Osteocyte (in vitro differentiated cells): Measurements from ENCODE around the gene IMMP2L. TPM values are rescaled to one million over a fixed set of nuclear protein-coding genes. Genes with fewer than 3 reads are reported as not detected.
"Not testable (repeated sequence)": the region's sequence is repeated elsewhere in the genome, so short reads cannot be mapped to it uniquely, and the experiment has no call there.

ENCODE experiments used
- DNase-seq: peaks from one replicate; pipeline ENCODE4 v3.0.0; 2021; ENCODE audit warnings: mixed read lengths; ENCODE audit not compliant: unreplicated experiment; ENCODE audit errors: extremely low spot score
- H3K27ac Mint-ChIP-seq: one replicate; pipeline ENCODE4 v1.8.0; 2021; ENCODE audit warnings: mild to moderate bottlenecking, mixed read lengths; ENCODE audit not compliant: unreplicated experiment
- H3K27me3 Mint-ChIP-seq: one replicate; pipeline ENCODE4 v1.8.0; 2021; ENCODE audit warnings: mixed read lengths; ENCODE audit not compliant: unreplicated experiment
- H3K36me3 Mint-ChIP-seq: one replicate; pipeline ENCODE4 v1.8.0; 2021; ENCODE audit warnings: mixed read lengths; ENCODE audit not compliant: unreplicated experiment
- H3K4me1 Mint-ChIP-seq: one replicate; pipeline ENCODE4 v1.8.0; 2021; ENCODE audit warnings: mixed read lengths; ENCODE audit not compliant: unreplicated experiment
- H3K4me3 Mint-ChIP-seq: one replicate; pipeline ENCODE4 v1.8.0; 2021; ENCODE audit warnings: mild to moderate bottlenecking, moderate library complexity, mixed read lengths; ENCODE audit not compliant: unreplicated experiment
- H3K9me3 Mint-ChIP-seq: one replicate; pipeline ENCODE4 v1.8.0; 2021; ENCODE audit warnings: mixed read lengths; ENCODE audit not compliant: unreplicated experiment
- total RNA-seq: library from RNA; stranded (reverse); gene quantifications from 2 replicates; pipeline ENCODE4 v1.2.1, GENCODE V29; 2021
- TF ChIP-seq, protein P1 (sequence below): fragments of 200-600 bp; sonication (generic); IDR thresholded peaks from 2 replicates; pipeline ENCODE4 v1.5.0; 2021; ENCODE audit warnings: antibody characterized with exemption, mild to moderate bottlenecking, moderate library complexity

IMMP2L gene
- total RNA-seq, 1 donor from 2014 or later, result 15.6 TPM

- no peaks in the 10 kb centered on the region for H3K27me3 Mint-ChIP-seq
- H3K4me1 Mint-ChIP-seq, result peaks cover 33% of the 10 kb centered on the region
- H3K9me3 Mint-ChIP-seq, result no peaks in the 10 kb centered on the region
- H3K27ac Mint-ChIP-seq, result no peak overlapping the region
- TF ChIP-seq, protein P1, sequence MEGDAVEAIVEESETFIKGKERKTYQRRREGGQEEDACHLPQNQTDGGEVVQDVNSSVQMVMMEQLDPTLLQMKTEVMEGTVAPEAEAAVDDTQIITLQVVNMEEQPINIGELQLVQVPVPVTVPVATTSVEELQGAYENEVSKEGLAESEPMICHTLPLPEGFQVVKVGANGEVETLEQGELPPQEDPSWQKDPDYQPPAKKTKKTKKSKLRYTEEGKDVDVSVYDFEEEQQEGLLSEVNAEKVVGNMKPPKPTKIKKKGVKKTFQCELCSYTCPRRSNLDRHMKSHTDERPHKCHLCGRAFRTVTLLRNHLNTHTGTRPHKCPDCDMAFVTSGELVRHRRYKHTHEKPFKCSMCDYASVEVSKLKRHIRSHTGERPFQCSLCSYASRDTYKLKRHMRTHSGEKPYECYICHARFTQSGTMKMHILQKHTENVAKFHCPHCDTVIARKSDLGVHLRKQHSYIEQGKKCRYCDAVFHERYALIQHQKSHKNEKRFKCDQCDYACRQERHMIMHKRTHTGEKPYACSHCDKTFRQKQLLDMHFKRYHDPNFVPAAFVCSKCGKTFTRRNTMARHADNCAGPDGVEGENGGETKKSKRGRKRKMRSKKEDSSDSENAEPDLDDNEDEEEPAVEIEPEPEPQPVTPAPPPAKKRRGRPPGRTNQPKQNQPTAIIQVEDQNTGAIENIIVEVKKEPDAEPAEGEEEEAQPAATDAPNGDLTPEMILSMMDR, result no peak
- no peaks in the 10 kb centered on the region for H3K36me3 Mint-ChIP-seq
- no peak overlapping the region for H3K4me3 Mint-ChIP-seq
- no peak for DNase-seq
These were observed 620.9 kb downstream of the IMMP2L start for GRCh38 chr7:110941385-110941784.

GRCh38 chr7:110940756-110941155 lies 621.5 kb downstream of the IMMP2L start:
- DNase-seq, result no peak
- Mint-ChIP-seq H3K27me3 (no peaks in the 10 kb centered on the region), H3K36me3 (no peaks in the 10 kb centered on the region), H3K27ac (no peak overlapping the region), H3K4me3 (no peak overlapping the region), H3K4me1 (peaks cover 33% of the 10 kb centered on the region), H3K9me3 (no peaks in the 10 kb centered on the region)
- TF ChIP-seq, protein P1, result no peak

DNA sequence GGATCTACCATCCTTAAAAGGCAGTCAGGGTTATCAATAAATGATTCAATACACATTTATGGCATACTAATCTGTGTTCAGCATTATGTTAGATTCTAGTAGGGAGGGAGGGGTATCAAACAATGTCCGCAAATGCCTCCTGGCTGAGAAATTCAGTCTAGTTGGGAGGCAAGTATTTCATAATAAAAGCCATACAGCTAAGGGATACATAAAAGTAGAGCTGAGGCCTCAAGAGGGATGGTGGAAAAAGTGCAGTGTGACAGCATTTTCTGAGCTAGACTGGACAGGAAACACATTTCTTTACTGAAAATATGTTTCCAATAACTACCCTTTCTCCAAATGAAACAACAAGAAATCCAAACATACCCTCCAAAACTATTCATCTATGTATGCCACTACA lies 624.1 kb downstream of the IMMP2L start:
- TF ChIP-seq, protein P1, result no peak
- Mint-ChIP-seq H3K27me3 (no peaks in the 10 kb centered on the region), H3K9me3 (peaks cover 7% of the 10 kb centered on the region), H3K4me3 (no peak overlapping the region), H3K4me1 (peaks cover 10% of the 10 kb centered on the region), H3K36me3 (no peaks in the 10 kb centered on the region), H3K27ac (no peak overlapping the region)
- DNase-seq, result no peak

DNA sequence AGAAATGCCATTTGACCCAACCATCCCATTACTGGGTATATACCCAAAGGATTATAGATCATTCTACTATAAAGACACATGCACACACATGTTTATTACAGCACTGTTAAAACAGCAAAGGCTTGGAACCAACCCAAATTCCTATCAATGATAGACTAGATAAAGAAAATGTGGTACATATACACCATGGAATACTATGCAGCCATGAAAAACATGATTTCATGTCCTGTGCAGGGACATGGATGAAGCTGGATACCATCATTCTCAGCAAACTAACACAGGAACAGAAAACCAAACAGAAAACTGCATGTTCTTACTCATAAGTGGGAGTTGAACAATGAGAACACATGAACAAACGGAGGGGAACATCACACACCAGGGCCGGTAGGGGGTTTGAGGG lies 625.6 kb downstream of the IMMP2L start:
- H3K4me3 Mint-ChIP-seq, H3K9me3 Mint-ChIP-seq, DNase-seq, H3K4me1 Mint-ChIP-seq, H3K27ac Mint-ChIP-seq, H3K27me3 Mint-ChIP-seq, H3K36me3 Mint-ChIP-seq: not testable (repeated sequence)

- no peak overlapping the region for H3K27ac Mint-ChIP-seq
- peaks cover 7% of the 10 kb centered on the region for H3K9me3 Mint-ChIP-seq
- H3K36me3 Mint-ChIP-seq, result no peaks in the 10 kb centered on the region
- H3K4me3 Mint-ChIP-seq, result no peak overlapping the region
- TF ChIP-seq, protein P1, result no peak
- no peak for DNase-seq
- no peaks in the 10 kb centered on the region for H3K27me3 Mint-ChIP-seq
- no peaks in the 10 kb centered on the region for H3K4me1 Mint-ChIP-seq
These were observed 632.6 kb downstream of the IMMP2L start for GRCh38 chr7:110929480-110930249.
